Esophagus squamous epithelium (tissue), 4 donors: ENCODE results near the gene SLC9B2.

Experiments used
- POLR2A ChIP-seq, 4 donors: fragments of 450-650 bp; IDR thresholded peaks; one replicate each; pipeline ENCODE4 v1.6.1; 2017; ENCODE audit warnings: antibody characterized with exemption in 4 of 4, mild to moderate bottlenecking in 4 of 4, moderate library complexity in 3 of 4
- TF ChIP-seq, protein P1 (sequence below), 6 experiments: fragments of 450-650 bp in 4 of 6; fragments of 200-600 bp in 2 of 6; sonication (generic) in 2 of 6; IDR thresholded peaks; one replicate each; pipeline ENCODE4 v1.5.1; 2016 to 2019; ENCODE audit warnings: antibody characterized with exemption in 6 of 6, mild to moderate bottlenecking in 4 of 6, moderate library complexity in 4 of 6

DNA sequence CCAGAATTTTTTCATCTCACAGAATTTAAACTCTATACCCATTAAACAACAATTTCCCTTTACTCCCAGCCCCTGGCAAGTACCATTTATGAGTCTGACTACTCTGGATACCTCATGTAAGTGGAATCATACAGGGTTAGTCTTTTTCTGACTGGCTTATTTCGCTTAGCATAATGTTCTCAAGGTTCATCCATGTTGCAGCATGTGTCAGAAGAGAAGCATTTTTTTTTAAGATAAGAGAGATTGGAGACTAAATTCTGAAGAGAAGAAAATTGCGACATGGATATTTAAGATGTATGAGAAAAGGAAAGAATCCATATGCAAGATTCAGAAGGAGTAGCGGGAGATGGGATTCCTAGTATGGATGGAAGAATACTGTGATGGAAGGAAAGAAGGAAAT lies 45.8 kb downstream of the SLC9B2 start:
- TF ChIP-seq POLR2A (IDR thresholded peaks at IDR 0.05), result no peak
- TF ChIP-seq, protein P1, sequence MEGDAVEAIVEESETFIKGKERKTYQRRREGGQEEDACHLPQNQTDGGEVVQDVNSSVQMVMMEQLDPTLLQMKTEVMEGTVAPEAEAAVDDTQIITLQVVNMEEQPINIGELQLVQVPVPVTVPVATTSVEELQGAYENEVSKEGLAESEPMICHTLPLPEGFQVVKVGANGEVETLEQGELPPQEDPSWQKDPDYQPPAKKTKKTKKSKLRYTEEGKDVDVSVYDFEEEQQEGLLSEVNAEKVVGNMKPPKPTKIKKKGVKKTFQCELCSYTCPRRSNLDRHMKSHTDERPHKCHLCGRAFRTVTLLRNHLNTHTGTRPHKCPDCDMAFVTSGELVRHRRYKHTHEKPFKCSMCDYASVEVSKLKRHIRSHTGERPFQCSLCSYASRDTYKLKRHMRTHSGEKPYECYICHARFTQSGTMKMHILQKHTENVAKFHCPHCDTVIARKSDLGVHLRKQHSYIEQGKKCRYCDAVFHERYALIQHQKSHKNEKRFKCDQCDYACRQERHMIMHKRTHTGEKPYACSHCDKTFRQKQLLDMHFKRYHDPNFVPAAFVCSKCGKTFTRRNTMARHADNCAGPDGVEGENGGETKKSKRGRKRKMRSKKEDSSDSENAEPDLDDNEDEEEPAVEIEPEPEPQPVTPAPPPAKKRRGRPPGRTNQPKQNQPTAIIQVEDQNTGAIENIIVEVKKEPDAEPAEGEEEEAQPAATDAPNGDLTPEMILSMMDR (IDR thresholded peaks at IDR 0.05), result no peak
